T-helper 1 cell (primary cell): Measurements from ENCODE around the gene EPHB1.
A peak's percentile ranks its signal among the peaks of the same experiment; 100 is the strongest.

ENCODE experiments used
- DNase-seq, 5 donors: peaks; one replicate each; pipeline ENCODE4 v3.0.0-alpha.2; 2012 to 2020

The EPHB1 gene

DNA sequence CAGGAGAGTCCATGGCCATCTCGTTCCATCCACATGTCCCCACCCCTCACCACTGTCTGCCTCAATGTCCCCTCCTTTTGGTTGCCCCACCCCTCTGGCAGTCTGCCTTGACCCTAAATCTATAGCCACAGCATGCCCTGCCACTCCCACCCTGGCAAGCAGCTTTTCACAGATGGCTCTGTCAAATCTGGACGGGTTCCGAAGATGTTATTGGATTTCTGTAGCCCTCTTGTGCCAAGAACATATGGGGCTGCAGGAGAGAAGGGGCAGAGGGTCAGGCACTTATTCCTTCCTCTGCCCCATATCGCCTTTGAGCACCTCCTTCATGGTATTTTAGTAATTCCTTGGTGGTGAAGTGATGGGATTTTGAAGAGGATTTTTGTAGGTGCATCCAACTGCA is 57.1 kb downstream of the EPHB1 start:
- no peak for DNase-seq

DNA sequence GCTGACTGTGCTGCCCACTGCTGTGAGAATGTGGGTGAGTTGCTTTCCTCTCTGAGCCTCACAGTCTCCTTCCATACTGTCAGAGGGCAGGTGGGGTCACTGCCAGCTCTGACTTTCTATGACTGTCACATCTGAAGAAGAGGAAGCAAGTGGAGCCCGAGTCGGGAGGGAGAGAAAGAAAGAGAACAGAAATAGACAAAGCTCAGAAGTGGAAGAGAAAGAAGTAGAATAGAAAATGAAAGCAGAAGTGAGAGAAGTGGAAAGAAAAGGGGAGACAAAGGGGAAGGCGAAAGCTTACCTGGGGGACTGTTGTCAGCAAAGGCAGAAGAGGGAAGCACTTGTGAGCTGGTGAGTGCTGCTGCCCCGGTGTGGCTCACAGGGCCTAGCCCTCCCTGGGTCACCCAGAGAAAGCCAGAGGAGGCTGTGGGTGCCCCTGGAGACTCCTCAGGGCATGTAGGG is 57.9 kb downstream of the EPHB1 start:
- DNase-seq = peak in 1 of 5 donors; percentile 26

DNA sequence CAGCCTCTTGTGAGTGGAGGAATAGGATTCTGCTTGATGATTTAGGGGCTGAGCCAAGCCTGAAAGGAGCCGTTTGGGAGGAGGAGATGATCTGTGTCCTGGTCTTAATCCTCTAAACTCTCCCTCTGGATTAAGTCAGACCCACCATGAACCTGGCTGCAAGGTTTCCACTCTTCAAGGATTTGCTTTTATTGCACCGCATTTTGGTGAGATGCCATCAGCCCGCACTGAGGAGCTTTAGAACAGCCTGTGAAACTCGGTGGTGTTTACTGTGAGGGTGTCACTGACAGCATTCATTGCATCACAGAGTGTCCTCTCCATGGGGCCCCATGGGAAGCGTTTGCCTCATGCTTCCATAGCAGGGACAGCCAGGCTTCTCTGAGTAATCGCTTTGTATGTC is 59.2 kb downstream of the EPHB1 start:
- no peak for DNase-seq

GRCh38 chr3:134857356-134857755 is 62.3 kb downstream of the EPHB1 start:
- no peak for DNase-seq

DNA sequence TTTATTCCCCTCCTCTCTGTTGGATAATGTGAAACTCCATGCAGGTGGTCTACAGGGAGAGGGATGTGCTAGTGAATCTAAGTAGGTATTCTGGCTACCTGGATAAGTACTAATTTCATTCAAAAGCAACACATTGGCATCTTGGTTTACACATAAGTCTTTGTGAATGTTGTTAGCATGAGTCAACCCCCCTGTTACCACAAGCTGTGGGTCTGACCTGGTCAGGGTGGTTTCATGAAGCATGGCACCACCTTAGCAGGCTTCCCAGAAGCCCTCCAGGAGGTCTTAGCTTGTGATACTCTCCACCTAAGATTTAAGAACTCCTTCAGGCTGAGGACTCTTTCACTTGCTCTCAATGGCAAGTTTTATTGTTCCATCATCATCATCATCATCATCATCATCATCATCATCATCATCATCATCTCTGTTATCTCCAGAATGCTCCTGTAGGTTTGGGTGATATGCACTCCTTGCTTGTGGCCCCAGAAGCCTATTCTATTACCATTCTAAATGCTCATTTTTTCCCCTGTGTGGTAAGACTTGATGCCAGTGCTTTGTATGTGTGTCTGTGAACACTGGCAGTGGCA is 62.8 kb downstream of the EPHB1 start:
- peak in 1 of 5 donors; percentile 1 for DNase-seq

DNA sequence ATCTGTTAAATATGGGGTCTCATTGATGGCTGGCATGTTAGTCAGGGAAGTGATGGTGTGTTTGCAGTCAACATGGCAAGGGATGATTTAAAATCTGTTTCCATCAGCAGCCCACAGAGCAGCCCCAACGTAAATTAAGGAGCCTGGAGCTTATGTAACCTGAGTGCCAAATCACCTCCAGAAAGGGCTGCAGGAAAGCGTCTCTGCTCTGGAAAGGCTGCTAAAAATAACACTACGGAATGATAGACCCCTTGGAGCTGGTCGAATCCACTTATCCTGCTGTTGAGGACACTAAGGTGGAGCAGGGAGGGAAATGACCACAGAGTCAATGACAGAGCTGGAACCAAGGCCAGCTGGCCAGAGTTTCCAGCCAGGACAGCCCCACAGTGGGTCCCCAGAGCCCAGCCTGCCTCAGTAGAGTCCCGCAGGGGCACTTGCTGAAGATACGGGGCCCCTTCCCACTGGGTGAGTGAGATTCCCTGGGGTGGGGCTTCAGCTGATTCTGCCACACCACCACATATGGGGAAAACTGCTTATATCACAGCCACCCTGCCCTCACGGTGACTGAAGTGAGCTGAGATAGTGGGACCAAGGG is 63.5 kb downstream of the EPHB1 start:
- DNase-seq = no peak

DNA sequence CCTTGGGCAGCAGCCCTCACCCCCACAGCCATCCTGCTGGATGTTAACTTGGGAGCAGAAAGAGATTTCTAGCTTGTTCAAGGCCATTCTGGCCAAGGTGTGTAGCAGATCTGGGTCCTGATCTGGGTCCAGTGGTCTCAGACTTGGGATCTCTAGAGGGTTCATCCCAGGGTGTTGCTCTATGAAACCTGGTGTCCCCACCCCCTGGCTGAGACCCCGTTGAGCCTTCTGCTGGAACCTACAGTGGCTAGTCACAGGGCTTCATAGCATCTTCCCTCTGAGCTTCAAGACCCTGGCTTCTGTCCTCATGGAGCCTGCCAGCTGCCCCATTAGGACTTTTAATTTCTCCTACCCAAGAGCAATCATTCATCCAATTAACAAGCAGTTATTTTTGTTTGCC is 64.3 kb downstream of the EPHB1 start:
- DNase-seq = no peak

- DNase-seq = no peak
Observed at GRCh38 chr3:134860141-134860540, 65.1 kb downstream of the EPHB1 start.

GRCh38 chr3:134863915-134864314 is 68.9 kb downstream of the EPHB1 start:
- no peak for DNase-seq

- DNase-seq = no peak
Observed at GRCh38 chr3:134864636-134865035, 69.6 kb downstream of the EPHB1 start.

DNA sequence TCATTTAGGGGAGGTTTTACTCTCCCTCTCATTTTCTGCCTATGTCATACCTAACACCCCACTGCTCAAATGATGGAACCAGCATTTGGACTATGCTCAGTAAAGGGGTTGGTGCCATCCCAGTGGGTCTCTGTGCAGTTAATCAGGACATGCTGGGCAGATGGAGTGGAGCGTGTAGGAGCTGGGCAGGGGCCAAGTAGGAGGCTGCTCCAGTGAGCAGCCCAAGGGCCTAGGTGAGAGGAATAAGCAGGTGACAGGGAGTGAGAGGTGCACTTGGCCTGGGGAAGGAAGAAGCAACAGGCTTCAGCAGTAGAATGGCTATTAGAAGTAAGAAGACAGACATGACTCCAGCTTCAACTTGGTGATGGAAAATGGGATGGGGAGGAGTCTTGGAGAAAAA is 72.2 kb downstream of the EPHB1 start:
- no peak for DNase-seq

- DNase-seq = no peak
Observed at GRCh38 chr3:134869153-134869726, 74.2 kb downstream of the EPHB1 start.

- DNase-seq = no peak
Observed at GRCh38 chr3:134871818-134872217, 76.8 kb downstream of the EPHB1 start.

GRCh38 chr3:134872440-134873388 is 77.7 kb downstream of the EPHB1 start:
- DNase-seq = no peak

DNA sequence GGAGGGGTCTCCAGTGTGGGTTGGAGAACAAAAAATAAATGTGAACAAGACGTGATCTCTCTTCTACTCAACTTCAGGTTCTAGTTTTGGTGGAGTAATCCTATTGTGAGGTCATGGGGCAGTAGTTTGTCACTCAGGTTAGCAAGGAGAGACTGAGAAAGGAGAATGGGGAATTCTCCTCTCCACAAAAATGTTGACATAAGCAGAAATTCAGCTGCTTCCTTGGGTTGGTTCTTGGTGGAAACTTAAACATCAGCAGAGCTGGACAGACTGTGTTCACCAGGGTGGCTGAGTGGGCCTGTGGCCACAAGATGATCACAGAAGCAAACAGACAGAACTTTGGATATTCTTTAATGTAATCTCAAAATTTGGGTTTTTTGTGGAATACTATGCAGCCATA is 78.7 kb downstream of the EPHB1 start:
- DNase-seq = no peak

DNA sequence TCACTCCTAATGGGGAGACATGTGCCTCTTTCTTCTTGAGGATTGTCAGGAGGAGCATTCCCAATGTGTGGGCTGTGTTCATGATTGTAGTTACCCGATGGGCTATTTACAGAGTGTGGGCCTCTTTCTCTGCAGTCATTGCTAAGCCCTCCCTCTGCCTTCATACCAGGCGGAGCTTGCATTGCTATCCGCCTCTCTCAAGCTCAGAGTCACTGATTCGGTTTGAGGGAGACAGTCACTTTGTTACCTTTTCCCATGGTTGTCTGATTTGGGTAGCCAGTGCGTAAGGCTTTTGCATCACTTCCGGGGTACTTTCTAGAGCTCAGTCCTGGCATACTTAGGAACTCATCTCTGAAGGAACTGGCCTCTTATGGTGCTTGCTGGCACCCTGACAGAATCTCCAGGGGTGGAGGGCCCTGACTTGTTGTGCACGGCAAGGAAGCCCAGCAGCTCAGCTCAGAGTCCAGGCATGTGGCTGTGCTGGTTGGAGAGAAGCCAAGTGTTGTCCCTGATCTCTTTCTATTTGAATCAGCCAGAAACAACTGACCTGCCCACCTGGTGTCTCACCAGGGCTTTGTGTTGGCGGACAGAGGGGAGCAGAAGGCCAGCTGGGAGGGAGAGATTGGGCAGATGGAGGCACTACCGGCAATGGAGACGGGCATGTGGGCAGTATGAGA is 79.8 kb downstream of the EPHB1 start:
- DNase-seq = no peak

DNA sequence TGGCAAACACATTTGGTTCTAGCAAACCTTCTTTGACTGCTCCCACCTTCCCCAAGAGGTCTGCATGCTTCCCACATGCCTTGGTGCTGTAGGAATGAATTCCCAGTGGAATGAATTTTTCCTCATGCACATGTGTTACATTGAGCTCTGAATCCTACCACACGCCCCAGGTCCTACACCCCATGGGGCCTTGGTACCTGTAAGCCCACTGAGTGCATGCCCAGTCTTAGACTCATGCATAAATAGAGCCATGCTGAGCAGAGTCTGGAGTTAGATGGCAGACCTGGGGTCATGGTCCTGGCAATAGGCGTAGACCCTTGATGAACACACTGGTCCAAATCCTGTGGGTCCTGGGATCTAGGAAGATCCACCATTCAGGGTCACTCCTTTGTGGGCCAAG is 81.8 kb downstream of the EPHB1 start:
- no peak for DNase-seq

DNA sequence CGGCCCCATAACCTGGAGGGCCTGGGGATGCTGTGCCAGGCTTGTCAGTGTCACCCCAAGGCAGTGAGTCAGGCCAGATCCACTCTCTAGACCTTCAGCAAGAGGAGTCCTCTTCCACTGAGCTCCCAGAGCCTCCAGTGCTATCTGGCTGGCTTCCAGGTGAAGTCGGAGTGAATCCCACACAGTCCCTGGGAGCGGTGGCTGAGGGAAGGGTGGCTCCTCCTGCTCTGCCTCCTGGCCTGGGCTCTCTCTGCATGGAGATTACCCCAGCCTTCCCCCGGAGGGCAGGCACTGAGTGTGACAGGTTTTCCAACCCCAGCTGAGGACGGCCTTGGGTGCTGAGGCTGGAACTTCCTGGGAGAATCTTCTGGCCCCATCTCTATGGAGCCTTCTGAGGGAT is 82.7 kb downstream of the EPHB1 start:
- no peak for DNase-seq

DNA sequence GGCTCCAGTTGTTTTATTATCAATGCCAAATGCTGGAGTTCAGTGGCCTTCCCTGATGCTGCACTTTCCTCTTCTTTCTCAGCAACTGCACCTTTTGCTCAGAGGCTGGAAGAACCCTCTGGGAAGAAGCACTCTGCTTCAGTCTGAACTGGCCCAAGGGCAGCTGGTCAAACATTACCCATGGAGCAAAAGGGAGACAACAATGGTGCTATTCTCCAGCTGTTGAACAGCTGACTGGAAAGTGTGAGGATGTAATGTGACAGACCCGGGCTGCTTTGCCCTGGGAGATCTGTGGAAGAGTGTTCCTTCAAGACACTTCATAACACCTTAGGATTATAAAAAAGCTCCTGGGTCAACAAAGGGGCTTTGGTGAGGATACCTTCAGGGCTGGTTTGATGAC is 84.9 kb downstream of the EPHB1 start:
- no peak for DNase-seq

- no peak for DNase-seq
Observed at GRCh38 chr3:134880431-134880830, 85.4 kb downstream of the EPHB1 start.

- no peak for DNase-seq
Observed at GRCh38 chr3:134881305-134881704, 86.2 kb downstream of the EPHB1 start.

DNA sequence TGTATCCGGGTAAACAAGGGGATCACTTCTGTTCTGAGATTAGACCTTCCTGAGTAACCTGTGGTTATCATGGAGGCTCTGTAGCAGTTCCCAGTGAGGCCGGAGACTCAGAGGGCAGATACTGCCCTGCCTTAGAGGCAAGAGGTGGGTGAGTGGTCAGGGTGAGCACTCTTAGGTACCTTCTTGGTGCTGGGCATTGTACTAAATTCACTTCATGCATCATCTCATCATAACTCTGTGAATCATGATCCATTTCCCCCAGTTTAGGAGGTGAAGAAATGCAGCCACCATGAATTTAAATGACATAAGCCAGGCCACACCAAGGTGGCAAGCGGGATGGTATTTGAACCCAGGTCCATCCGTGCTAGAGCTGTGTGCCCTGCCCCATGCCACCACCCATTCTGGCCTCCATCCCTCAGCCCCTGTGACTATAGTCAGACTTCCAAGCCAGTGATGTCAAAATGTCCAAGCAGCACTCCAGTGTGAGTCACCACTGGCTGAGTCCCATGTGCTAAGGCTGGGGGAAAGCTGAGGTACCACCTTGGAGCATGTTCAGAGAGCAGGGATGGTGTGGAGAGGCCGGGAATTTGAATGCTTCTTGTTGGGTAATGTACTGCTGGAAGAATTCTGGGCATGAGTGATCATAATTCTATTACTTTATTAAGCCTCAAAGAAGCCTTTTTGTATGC is 88.8 kb downstream of the EPHB1 start:
- DNase-seq = no peak
